Fibroblast of skin of left biceps (primary cell): Measurements from ENCODE around the gene TMEM238.
"Not testable (repeated sequence)": the region's sequence is repeated elsewhere in the genome, so short reads cannot be mapped to it uniquely, and the experiment has no call there.

Experiments
- DNase-seq, 2 experiments: peaks; one replicate each; pipeline ENCODE4 v3.0.0-alpha.2; 2013; ENCODE audit warnings: low read depth in 2 of 2

The TMEM238 gene

GRCh38 chr19:55384131-55384919 lies at the start of gene TMEM238:
Gene TMEM238 (minus strand): TSS chr19:55384292. CDS start chr19:55384259, 33 bp downstream.
- no peak for DNase-seq

GRCh38 chr19:55433292-55433691 lies 49.2 kb upstream of the TMEM238 start:
- DNase-seq = no peak

GRCh38 chr19:55432241-55432959 lies 48.3 kb upstream of the TMEM238 start:
- DNase-seq = no peak

- DNase-seq = no peak
Measured at GRCh38 chr19:55431183-55431582, 47.1 kb upstream of the TMEM238 start.

- no peak for DNase-seq
Measured at GRCh38 chr19:55426042-55426441, 42.0 kb upstream of the TMEM238 start.

- DNase-seq = no peak
Measured at GRCh38 chr19:55424518-55424917, 40.4 kb upstream of the TMEM238 start.

GRCh38 chr19:55423225-55424005 lies 39.3 kb upstream of the TMEM238 start:
- DNase-seq = no peak

GRCh38 chr19:55421281-55421680 lies 37.2 kb upstream of the TMEM238 start:
- not testable (repeated sequence) for DNase-seq

GRCh38 chr19:55419624-55420236 lies 35.6 kb upstream of the TMEM238 start:
- DNase-seq = no peak

- DNase-seq = no peak
Measured at GRCh38 chr19:55419103-55419502, 35.0 kb upstream of the TMEM238 start.

GRCh38 chr19:55418185-55418584 lies 34.1 kb upstream of the TMEM238 start:
- DNase-seq = peak; percentile 41 to 51

GRCh38 chr19:55410168-55410567 lies 26.1 kb upstream of the TMEM238 start:
- DNase-seq = no peak

- not testable (repeated sequence) for DNase-seq
Measured at GRCh38 chr19:55409179-55409578, 25.1 kb upstream of the TMEM238 start.

- no peak for DNase-seq
Measured at GRCh38 chr19:55408533-55408872, 24.4 kb upstream of the TMEM238 start.

GRCh38 chr19:55407800-55408532 lies 23.9 kb upstream of the TMEM238 start:
- DNase-seq = peak; percentile 99

GRCh38 chr19:55407550-55407799 lies 23.4 kb upstream of the TMEM238 start, which contains the start of gene UBE2S:
Gene UBE2S (minus strand): TSS chr19:55407788. CDS start chr19:55407589, 199 bp downstream.
- not testable (repeated sequence) for DNase-seq

GRCh38 chr19:55406826-55407549 lies 22.9 kb upstream of the TMEM238 start:
- no peak for DNase-seq

GRCh38 chr19:55406091-55406825 lies 22.2 kb upstream of the TMEM238 start:
- no peak for DNase-seq

GRCh38 chr19:55405638-55406037 lies 21.5 kb upstream of the TMEM238 start:
- DNase-seq = no peak

- DNase-seq = no peak
Measured at GRCh38 chr19:55402509-55402908, 18.4 kb upstream of the TMEM238 start.
